SJSA1 (cell line): ENCODE results near the gene PAQR4. TPM values are rescaled to one million over a fixed set of nuclear protein-coding genes. Genes with fewer than 3 reads are reported as not detected.
A peak's percentile ranks its signal among the peaks of the same experiment; 100 is the strongest.

Experiments
- DNase-seq, 2 experiments: peaks; one replicate each; pipeline ENCODE4 v3.0.0-alpha.2; 2015 to 2020; ENCODE audit warnings: low spot score in 2 of 2, low read depth in 1 of 2
- H3K27ac ChIP-seq: fragments of 250-450 bp; sonication (Bioruptor Pico); 2 replicates; pipeline ENCODE4 v1.5.1; 2020; ENCODE audit warnings: mild to moderate bottlenecking, moderate library complexity
- H3K27me3 ChIP-seq: fragments of 250-450 bp; sonication (Bioruptor Pico); replicated peaks from 2 replicates; pipeline ENCODE4 v1.5.1; 2020; ENCODE audit warnings: mild to moderate bottlenecking, moderate library complexity
- H3K36me3 ChIP-seq: fragments of 250-450 bp; sonication (Bioruptor Pico); 2 replicates; pipeline ENCODE4 v1.5.1; 2020; ENCODE audit warnings: mild to moderate bottlenecking
- H3K4me1 ChIP-seq: fragments of 250-450 bp; sonication (Bioruptor Pico); replicated peaks from 2 replicates; pipeline ENCODE4 v1.6.1; 2021; ENCODE audit warnings: mild to moderate bottlenecking
- H3K4me3 ChIP-seq: fragments of 250-450 bp; sonication (Bioruptor Pico); 2 replicates; pipeline ENCODE4 v1.5.1; 2020; ENCODE audit warnings: mild to moderate bottlenecking
- H3K9me3 ChIP-seq: fragments of 250-450 bp; sonication (Bioruptor Pico); replicated peaks from 2 replicates; pipeline ENCODE4 v1.5.1; 2020; ENCODE audit warnings: mild to moderate bottlenecking
- total RNA-seq: library from RNA; depleted of rRNA; stranded (reverse); fragments of >200 nt; shearing (Covaris generic); gene quantifications from 2 replicates; pipeline ENCODE4 v1.2.3, GENCODE V29; 2014

PAQR4 gene
- total RNA-seq, 1 experiment from 2014 or later: 29.9 TPM

DNA sequence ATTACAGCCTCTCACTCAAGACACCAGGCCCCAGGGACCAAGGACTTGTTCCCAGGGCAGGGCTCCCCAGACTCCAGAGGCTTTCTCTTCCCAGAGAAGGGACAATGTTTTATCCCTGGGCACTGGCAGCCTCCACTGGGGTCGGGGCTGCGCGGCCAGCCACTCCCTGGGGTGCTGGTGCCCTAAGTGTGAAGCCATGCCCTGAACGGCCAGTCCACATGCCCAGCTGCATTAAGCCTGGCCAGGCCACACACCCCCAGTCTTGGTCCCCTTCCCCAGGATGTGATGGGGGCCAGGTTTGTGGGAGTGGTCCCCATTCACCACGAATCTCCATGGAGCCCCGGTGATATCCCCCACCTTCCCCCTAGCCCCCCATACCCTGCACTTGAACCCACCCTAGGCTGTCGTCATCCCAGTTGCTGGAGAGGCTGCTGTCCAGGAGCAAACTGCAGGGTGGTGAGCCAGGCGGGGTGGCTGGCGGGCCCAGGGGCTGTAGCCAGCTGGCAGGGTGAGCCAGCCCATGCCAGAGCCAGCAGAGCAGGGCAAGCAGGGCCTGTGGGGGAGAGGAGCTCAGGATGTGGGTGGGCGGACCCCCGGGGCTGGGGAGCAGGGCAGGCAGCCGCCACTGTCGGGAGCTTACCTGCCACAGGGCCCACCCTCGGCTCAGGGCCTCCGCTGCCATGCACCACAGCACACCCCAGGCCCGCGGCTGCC lies 4.6 kb downstream of the PAQR4 start:
- Histone ChIP-seq H3K36me3 (peaks cover 90% of the 10 kb centered on the region), H3K27me3 (no peaks in the 10 kb centered on the region), H3K4me1 (peaks cover 23% of the 10 kb centered on the region)

DNA sequence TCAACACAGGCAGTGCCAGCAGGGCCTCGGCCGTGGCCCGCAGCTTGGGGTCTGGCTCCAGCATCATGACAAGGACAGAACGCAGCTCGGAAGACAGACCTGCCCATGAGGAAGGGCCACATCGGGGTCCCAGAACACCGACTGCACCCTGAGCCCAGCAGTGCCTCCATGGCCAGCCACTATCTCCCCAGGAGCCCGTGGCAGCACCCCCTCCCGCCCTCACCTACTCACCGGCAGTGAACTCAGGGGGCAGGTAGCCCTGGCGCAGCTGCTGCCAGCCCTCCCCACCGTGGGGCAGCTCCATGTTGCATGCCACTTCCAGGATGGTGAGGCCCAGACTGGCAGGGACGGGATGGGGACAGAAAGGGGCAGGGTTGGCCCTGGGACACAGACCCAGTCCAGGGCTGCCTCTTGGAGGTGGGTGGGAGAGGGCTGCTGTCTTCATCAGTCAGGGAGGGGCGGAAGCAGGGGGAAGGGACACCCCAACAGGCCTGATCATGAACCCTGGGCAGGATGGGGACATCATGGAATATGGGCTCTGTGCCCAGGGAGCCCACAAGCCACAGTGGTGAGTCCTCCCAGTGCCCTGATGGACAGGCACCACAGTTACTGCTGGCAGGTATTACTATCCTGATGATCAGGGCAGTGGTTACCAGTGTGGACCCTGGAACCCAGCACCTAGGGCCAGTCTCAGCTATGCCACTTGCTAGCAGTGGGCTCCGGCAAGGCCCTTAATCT lies 5.3 kb downstream of the PAQR4 start:
- no peak for DNase-seq
- H3K36me3 ChIP-seq: peaks cover 92% of the 10 kb centered on the region
- H3K9me3 ChIP-seq: no peaks in the 10 kb centered on the region

More for the DNA sequence above, 4.6 kb downstream of the PAQR4 start:
- H3K9me3 ChIP-seq: no peaks in the 10 kb centered on the region; the same call in 1 of the 2 replicates
- DNase-seq: no peak
- no peak overlapping the region for H3K27ac ChIP-seq
- no peak overlapping the region for H3K4me3 ChIP-seq

DNA sequence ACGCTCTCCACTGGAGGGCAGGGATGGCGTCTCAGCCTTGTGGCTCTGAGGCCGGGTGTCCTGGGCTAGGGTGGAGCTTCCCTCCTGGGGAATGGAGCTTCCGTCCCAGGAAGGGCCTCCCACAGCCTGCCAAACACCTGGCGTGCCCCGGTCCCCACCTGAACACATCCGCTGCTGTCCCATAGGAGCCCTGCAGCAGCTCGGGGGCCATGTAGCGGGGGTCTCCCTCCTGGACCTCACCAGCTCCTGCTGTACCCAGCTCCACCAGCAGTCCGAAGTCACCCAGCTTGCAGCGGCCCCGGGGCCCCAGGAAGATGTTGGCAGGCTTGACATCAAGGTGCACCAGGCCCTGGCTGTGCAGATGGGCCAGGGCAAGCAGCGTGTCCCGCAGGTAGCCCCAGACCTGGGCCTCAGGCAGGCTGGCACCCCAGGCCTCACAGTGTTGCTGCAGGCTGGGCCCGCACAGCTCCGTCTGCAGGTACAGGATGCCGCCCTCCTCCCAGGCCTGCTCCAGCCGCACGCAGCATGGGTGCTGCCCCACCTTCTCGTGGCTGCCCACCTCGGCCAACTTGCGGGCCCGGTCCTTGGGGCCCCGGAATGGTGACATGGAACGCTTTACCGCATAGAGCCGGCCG lies 6.1 kb downstream of the PAQR4 start:
- Histone ChIP-seq H3K27me3 (no peaks in the 10 kb centered on the region), H3K9me3 (no peaks in the 10 kb centered on the region), H3K4me3 (no peak overlapping the region), H3K27ac (no peak overlapping the region), H3K4me1 (peaks cover 22% of the 10 kb centered on the region), H3K36me3 (peaks cover 93% of the 10 kb centered on the region)
- DNase-seq: no peak

More for the DNA sequence above, 5.3 kb downstream of the PAQR4 start:
- Histone ChIP-seq H3K4me1 (peaks cover 23% of the 10 kb centered on the region), H3K27me3 (no peaks in the 10 kb centered on the region), H3K4me3 (no peak overlapping the region), H3K27ac (no peak overlapping the region)

DNA sequence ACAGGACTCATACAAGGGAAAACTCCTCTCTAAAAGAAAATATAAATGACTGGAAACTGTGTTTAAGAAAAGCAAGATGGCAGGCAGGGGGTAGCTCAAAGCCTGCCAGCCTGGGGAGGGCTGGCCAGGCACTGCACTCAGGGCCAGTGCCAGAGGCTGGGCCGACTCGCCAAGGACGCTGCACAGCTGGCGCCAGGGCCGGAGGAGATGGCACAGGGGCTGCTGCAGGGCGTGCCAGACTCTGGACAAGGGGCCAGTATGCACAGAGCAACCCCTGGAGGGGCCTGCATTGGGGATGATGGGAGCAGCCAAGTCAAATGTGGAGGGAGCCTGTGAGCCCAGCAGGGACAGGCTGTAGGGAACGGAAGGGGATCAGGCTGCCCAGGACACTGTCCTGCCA lies 7.1 kb downstream of the PAQR4 start:
- peaks cover 20% of the 10 kb centered on the region for H3K4me1 ChIP-seq
- H3K9me3 ChIP-seq: no peaks in the 10 kb centered on the region
- H3K27ac ChIP-seq: no peak overlapping the region
- H3K36me3 ChIP-seq: peaks cover 84% of the 10 kb centered on the region
- no peaks in the 10 kb centered on the region for H3K27me3 ChIP-seq
- H3K4me3 ChIP-seq: no peak overlapping the region
- no peak for DNase-seq

DNA sequence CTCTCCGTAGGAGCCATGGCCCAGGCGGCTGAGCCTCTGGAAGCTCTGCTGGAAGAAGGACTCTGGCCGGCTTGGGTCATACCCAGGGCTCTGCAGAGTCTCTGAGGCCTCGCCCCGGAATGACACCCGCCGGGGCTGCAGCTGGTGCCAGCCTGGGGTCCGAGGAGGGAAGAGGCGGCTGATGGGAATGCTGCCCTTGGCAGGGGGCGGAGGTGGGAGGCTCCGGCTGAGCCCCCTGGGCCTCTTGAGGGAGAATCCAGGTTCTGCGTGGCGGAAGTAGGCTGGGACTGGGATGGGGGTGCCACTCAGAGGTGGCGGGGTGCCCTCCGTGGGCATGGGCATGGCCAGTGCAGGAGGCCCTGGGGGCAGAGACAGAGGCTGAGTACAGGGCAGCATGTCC lies 7.5 kb downstream of the PAQR4 start:
- H3K9me3 ChIP-seq: no peaks in the 10 kb centered on the region
- no peak for DNase-seq
- H3K4me3 ChIP-seq: no peak overlapping the region
- H3K27me3 ChIP-seq: no peaks in the 10 kb centered on the region
- H3K27ac ChIP-seq: no peak overlapping the region
- H3K4me1 ChIP-seq: peaks cover 17% of the 10 kb centered on the region
- H3K36me3 ChIP-seq: peaks cover 79% of the 10 kb centered on the region

DNA sequence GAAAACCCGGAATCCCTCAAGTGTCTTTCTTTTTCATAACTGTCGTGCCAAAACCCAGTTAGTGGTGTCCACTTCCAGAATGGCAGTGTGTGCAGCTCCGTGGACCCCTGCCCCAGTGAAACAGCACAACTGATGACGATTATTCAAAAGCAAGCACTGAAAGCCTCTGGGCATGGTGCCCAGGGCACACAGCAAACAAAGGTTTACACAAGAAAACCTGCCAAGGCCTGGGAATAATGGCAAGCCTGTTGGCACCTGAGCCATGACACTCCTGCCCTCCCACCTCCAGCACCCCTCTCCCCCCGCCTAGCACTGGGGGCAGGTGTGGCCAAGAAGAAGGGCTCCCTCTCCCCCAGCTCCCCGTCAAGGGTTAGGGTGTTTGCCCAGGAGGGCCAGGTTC lies 8.3 kb downstream of the PAQR4 start:
- DNase-seq: no peak
- peaks cover 71% of the 10 kb centered on the region for H3K36me3 ChIP-seq
- H3K27ac ChIP-seq: no peak overlapping the region
- H3K9me3 ChIP-seq: no peaks in the 10 kb centered on the region
- H3K27me3 ChIP-seq: no peaks in the 10 kb centered on the region
- H3K4me3 ChIP-seq: no peak overlapping the region
- peaks cover 15% of the 10 kb centered on the region for H3K4me1 ChIP-seq

DNA sequence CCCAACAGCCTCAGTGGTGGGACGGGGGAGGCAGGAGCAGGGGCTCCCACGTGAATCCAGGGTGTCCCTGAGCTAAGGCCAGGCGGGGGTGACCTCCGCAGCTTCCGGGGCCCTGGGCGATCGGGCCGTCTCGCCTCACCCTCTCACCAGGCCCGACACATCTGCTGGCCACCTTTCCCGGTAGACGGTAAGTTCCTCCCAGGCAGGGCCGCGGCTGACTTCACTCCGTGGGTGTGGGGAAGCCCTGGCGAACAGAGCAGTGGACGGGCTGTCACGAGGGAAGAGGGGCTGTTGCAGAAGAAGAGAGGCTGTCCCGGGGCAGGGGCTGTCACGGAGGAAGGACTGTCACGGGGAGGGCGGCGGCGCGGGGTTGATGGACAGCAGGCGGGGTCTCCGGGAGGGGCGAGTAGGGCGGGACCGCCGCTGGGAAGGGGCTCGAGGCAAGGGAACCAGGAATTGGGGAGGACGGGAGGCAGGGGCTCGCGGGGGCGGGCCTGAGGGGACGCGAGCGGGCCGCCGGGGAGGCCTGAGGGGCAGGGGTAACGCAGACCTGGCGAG lies 10.6 kb downstream of the PAQR4 start:
- DNase-seq: peak; percentile 25 to 62
- Histone ChIP-seq H3K36me3 (peaks cover 48% of the 10 kb centered on the region), H3K4me1 (peaks cover 22% of the 10 kb centered on the region), H3K4me3 (peak overlapping the region; percentile 92), H3K27me3 (no peaks in the 10 kb centered on the region; the same call in 1 of the 2 replicates), H3K9me3 (no peaks in the 10 kb centered on the region), H3K27ac (peak overlapping the region; percentile 82)

DNA sequence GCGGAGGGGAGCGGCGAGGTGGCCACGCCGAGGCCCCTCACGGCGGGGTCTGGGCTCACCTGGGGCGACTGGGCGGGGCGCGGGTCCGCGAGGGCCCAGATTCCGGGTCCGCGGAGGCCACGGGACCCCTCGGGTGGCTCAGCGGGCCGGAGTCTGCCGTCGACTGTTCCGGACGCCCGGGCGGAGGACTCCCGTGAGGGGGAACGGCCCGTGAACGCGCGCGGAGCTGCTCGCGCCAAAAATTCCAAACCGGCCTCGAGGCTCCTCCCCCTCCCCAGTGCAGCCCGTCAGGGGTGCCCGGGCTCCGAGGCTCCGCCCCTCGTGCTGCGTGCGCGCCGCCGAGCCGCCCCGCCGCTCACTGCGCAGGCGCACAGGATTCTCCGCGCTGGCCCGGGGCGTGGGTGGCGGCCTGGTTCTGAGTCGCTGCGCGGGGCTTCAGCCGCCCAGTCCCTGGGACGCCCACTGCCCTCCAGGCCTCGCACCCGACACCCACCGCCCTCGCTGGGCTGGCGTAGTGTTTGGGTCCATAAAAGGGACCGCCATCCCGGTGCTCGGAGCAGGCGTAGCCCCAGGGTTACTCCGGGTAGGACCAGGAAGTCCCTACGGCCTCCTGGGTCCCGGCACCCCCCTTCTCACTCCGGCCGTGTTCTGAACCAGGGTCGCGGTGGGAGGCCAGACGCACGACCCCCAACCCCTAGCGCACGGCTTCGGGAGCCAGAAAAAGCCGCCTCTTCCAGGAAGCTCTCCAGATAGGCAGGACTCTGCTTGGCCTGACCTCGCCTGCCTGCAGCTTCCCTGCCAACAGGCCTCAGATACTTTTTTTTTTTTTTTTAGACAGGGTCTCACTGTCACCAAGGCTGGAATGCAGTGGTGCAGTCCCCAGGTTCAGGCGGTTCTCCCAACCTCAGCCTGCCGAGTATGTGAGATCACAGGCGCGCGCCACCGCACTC lies 11.4 kb downstream of the PAQR4 start, which contains the start of gene PKMYT1:
PKMYT1 (minus strand) TSS at position 220 of the 950 bp plus-strand sequence. CDS start 789 bp downstream, outside the sequence.
- peak; percentile 93 to 94 for DNase-seq
- H3K4me3 ChIP-seq: peak within 1 kb of the TSS; percentile 92
- peaks cover 22% of the 10 kb centered on the region for H3K4me1 ChIP-seq
- H3K27me3 ChIP-seq: peaks cover 3% of the 10 kb centered on the region; the same call in 1 of the 2 replicates
- H3K36me3 ChIP-seq: peaks cover 41% of the 10 kb centered on the region
- no peaks in the 10 kb centered on the region for H3K9me3 ChIP-seq
- H3K27ac ChIP-seq: peak within 1 kb of the TSS; percentile 82

DNA sequence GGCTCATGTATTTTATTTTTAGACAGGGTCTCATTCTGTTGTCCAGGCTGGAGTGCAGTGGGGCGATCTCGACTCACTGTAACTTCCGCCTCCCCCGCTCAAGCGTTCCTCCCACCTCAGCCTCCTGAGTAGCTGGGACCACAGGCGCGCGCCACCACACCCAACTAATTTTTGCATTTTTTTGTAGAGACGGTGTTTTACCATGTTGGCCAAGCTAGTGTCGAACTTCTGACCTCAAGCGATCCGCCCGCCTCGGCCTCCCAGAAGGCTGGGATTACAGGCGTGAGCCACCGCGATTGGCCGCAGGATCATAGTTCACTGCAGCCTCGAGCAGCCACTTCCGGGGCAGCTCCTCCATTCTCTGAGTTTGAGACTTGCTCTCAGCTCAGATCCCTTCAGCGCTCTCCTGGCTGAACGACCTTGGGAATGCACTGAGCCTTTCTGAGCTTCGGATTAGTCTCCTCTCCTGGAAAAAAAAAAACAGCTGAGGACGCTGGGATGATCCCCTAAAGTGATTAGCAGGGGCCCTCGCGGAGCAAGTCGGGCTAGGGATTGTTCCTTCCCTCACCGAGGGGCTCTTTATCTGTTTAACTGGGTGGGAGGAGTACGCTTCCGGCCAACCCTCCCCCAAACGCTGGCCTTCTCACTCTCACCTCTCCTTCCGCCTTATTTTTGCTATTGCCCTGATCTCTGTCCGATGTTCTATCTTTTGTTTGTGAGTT lies 12.2 kb downstream of the PAQR4 start:
- no peak for DNase-seq
- Histone ChIP-seq H3K27me3 (peaks cover 3% of the 10 kb centered on the region; the same call in 1 of the 2 replicates), H3K36me3 (peaks cover 32% of the 10 kb centered on the region), H3K27ac (no peak overlapping the region), H3K9me3 (no peaks in the 10 kb centered on the region), H3K4me3 (peak overlapping the region; percentile 92), H3K4me1 (peaks cover 22% of the 10 kb centered on the region)

DNA sequence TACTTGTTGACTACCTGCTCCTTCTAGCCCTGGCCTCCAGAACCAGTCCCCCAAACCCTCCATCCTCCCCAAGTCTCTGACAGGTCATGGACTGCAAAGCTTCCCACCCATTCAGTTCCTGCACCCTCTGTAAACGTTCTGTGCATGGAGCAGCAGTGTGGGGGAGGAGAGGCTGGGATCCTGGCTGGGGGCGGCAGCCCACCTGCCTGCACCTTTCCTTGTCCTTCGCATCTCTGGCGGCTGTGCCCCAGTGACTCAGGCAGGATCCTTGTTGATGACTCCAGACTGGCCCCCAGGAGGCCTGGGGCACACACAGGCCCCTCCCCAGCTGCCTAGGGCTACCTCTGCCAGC lies 12.7 kb downstream of the PAQR4 start:
- no peaks in the 10 kb centered on the region for H3K9me3 ChIP-seq
- no peak for DNase-seq
- H3K27me3 ChIP-seq: peaks cover 3% of the 10 kb centered on the region; the same call in 1 of the 2 replicates
- H3K4me1 ChIP-seq: peaks cover 22% of the 10 kb centered on the region
- no peak overlapping the region for H3K4me3 ChIP-seq
- H3K36me3 ChIP-seq: peaks cover 27% of the 10 kb centered on the region
- H3K27ac ChIP-seq: no peak overlapping the region

DNA sequence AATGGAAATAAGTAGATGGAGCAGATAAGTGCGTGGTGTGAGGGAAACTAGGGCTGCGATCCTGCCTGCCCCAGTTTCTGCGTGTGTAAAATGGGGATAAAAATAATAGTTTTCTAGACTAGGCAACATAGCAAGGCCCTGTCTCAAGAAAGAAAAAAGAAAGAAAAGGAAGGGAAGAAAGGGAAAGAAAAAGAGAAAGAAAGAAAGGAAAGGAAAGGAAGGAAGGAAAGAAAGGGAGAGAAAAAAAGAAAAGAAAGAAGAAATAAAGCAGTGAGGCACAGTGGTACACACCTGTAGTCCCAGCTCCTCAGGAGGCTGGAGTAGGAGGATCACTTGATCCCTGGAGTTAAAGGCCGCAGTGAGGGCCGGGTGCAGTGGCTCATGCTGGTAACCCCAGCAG lies 13.3 kb downstream of the PAQR4 start:
- H3K4me1 ChIP-seq: peaks cover 22% of the 10 kb centered on the region
- H3K4me3 ChIP-seq: no peak overlapping the region
- DNase-seq: no peak
- H3K9me3 ChIP-seq: no peaks in the 10 kb centered on the region
- H3K27me3 ChIP-seq: peaks cover 3% of the 10 kb centered on the region; the same call in 1 of the 2 replicates
- H3K36me3 ChIP-seq: peaks cover 22% of the 10 kb centered on the region
- no peak overlapping the region for H3K27ac ChIP-seq

DNA sequence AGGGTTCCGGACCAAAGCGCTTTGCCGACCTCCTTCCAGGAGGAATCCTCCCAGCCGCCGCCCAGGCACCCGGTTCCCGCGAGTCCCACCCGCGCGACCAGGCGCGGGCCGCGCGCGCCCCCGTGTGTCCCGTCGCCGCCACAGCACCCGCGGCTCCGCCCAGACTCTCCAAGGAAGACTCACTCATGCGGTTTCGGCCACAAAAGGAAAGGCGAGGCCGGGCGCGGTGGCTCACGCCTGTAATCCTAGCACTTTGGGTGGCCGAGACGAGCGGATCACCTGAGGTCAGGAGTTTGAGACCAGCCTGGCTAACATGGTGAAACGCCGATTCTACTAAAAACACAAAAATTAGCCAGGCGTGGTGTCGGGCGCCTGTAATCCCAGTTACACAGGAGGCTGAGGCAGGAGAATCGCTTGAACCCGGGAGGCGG lies 14.6 kb downstream of the PAQR4 start:
- Histone ChIP-seq H3K36me3 (peaks cover 11% of the 10 kb centered on the region; the same call in 1 of the 2 replicates), H3K27ac (no peak overlapping the region), H3K4me3 (0 out of 2 replicates have a peak overlapping the region, but pooled peaks have one; percentile 7), H3K4me1 (peaks cover 22% of the 10 kb centered on the region), H3K9me3 (no peaks in the 10 kb centered on the region), H3K27me3 (peaks cover 3% of the 10 kb centered on the region; the same call in 1 of the 2 replicates)
- peak; percentile 88 to 91 for DNase-seq
